GM19438 (cell line): ENCODE data around the gene SLC26A8.
A peak's percentile ranks its signal among the peaks of the same experiment; 100 is the strongest.
"Not testable (repeated sequence)": the region's sequence is repeated elsewhere in the genome, so short reads cannot be mapped to it uniquely, and the experiment has no call there.

Experiments used
- ATAC-seq: cut with Tn5 transposase; IDR thresholded peaks from one replicate; pipeline ENCODE4 v1.9.1; 2021; ENCODE audit warnings: low read depth; ENCODE audit not compliant: unreplicated experiment

Gene SLC26A8

DNA sequence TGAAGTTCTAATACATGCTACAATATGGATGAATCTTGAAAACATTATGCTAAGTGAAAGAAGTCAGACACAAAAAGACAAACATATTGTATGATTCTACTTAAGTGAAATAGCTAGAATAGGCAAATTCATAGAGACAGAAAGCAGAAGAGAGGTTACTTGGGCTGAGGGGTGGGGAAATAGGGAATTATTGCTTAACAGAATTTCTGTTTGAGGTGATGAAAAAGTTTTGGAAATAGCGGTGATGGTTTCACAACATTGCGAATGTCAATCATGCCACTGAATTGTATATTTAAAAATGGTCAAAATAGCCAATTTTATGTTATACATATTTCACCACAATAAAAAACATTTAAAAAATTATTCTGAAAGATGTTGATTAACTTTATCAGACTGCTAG lies 6.1 kb downstream of the SLC26A8 start:
- ATAC-seq: no peak

DNA sequence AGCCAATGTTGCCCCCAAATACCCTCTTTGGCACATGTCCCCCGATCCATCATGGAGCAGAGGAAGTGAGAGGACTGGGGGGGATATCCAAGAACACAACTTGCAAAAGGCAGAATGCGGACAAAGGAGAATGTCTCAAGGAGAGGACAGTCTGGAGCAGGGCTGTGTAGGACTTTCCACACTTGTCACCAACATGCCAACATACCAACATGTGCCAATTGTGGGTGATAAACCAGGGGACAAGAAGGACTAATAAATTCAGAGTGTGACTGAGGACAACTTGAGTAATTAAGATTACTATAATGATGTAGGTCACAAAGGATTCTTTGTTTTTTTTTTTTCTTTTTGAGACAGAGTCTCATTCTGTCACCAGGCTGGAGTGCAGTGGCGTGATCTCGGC lies 8.8 kb downstream of the SLC26A8 start:
- ATAC-seq: no peak

DNA sequence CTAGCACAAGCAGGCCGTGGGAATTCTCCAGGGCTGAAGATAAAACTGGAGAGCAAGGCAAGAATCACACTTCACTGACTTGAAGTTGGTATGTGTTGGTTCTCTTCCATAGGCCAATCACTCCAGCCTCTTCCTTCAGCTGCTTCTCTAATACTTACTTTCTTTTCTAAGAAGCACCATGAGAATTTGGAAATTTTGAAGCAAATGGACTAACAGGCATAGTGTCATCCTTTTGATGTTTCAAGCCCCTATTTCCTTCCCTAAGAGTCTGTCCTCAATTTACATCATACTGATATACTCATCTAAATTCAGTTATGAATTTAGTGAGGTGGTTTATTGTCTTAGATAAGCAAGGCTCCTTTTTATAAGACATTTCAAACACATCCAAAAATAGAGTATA lies 24.0 kb downstream of the SLC26A8 start:
- ATAC-seq: no peak

DNA sequence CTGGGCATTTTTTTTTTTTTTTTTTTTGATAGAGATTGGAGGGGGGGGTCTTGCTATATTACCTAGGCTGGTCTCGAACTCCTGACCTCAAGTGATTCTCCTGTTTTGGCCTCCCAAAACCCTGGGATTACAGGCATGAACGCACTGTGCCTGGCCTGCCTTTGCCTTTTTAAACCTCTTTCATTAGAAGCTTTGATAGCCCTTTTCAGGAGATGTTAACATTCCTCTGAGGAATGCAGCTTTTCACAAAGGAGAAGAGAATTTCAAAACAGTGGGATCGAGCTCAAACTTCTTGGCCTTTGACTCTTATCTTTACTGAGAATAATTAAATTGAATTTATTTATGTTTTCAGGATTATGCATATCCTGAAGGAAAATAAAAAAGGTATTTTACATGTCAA lies 31.3 kb downstream of the SLC26A8 start:
- no peak for ATAC-seq

DNA sequence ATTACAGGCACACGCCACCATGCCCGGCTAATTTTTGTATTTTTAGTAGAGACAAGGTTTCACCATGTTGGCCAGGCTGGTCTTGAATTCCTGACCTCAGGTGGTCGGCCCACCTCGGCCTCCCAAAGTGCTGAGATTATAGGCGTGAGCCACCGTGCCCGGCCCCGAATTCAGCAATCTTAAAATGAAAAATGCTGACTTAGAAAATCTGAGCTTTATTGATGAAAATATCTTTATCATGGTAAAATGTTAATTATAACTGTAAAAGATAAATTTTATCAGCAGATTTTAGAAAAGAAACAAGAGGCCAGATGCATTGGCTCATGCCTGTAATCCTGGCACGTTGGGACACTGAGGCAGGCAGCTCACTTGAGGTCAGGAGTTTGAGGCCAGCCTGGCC lies 36.4 kb downstream of the SLC26A8 start:
- not testable (repeated sequence) for ATAC-seq

DNA sequence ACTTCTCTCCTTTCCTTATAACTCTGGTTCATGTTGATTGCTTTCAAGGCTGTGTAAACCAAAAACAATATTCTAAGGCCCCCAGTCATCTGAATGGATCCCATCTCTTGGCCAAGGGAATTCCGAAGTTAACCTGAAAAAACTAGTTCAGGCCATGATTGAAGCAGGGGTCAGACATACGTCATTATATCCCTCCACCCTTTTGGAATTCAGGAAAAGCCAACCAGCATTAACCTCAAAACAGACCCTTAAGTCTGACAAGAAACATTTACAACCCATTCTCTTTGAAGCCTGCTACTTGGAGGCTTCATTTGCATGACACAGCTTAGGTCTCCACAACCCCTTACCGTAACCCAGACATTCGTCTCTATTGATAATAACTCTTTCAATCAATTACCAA lies 39.7 kb downstream of the SLC26A8 start:
- no peak for ATAC-seq

DNA sequence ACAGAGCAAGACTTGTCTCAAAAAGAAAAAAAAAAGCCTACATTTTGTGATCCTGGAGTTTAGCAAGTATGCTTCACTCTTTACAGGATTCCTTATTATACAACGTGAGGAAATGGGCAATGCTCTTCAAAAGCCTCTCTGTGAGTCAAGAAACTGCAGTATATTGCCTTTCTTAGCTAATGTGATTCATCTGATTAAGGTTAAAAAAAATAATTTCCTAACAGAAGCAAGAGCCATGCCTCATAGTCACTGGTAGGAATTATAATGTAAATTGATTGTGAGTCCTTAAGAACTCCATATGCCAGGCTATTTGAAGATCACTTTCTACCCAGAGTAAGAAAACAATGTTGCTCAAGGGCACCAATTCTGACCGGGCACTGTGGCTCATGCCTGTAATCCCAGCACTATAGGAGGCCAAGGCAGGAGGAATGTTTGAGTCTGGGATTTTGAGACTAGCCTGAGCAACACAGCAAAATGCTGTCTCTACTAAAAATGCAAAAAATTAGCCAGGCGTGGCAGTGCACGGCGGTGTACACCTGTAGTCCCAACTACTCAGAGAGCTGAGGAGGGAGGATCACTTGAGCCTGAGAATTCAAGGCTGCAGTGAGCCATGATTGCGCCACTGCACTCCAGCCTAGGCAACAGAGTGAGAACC lies 43.3 kb downstream of the SLC26A8 start:
- ATAC-seq: no peak

DNA sequence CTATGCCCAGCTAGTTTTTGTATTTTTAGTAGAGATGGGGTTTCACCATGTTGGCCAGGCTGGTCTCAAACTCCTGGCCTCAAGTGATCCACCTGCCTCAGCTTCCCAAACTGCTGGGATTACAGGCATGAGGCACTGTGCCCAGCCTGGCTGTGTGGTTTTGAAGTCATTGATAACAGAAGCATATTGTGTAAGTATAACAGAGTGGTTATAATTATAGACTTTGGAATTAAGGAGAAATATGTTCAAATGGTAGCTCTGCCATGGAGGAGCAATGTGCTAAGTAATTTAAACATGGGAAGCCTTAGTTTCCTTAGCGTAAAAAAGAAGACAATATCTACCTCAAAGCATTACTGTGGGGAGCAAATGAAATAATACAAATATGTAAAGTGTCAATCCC lies 44.3 kb downstream of the SLC26A8 start:
- ATAC-seq: not testable (repeated sequence)

DNA sequence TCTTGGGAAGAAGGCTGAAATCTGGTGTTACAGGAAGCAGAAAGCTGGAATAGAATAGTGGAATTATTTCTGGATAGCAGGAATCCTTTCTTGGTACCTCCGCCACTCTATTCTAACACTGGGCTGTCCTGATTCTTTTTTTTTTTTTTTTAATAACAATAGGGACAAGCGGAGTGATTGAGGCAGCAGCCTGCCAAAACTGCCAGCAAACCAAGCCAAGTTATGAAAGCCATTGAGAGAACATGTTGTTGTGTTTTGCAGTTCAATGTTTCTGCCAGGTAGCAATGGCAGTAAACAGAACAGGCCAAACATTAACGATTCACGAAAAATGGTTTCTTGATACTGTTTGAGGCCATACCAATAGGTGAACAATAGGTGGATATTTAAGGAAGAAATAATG lies 47.1 kb downstream of the SLC26A8 start:
- ATAC-seq: no peak

DNA sequence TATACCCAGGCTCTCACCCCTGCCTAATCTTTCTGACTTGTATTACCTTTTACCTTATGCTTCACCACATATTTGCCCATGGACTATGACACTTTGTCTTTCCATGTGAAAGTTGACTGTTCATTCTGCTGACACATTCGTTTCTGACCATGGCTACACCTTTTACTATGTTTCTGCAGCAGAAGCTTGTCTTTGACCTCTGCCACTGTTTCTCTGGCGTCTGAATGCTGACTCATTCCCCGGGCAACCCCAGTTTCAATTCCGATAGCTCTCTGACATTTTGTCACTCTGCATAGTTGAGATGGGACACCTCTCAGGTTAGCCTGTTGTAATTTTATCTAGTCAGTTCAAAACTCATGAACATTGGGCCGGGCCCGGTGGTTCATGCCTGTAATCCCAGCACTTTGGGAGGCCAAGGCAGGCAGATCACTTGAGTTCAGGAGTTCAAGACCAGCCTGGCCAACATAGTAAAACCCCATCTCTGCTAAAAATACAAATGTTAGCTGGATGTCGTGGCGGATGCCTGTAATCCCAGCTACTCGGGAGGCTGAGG lies 50.7 kb downstream of the SLC26A8 start:
- peak; percentile 77 for ATAC-seq

DNA sequence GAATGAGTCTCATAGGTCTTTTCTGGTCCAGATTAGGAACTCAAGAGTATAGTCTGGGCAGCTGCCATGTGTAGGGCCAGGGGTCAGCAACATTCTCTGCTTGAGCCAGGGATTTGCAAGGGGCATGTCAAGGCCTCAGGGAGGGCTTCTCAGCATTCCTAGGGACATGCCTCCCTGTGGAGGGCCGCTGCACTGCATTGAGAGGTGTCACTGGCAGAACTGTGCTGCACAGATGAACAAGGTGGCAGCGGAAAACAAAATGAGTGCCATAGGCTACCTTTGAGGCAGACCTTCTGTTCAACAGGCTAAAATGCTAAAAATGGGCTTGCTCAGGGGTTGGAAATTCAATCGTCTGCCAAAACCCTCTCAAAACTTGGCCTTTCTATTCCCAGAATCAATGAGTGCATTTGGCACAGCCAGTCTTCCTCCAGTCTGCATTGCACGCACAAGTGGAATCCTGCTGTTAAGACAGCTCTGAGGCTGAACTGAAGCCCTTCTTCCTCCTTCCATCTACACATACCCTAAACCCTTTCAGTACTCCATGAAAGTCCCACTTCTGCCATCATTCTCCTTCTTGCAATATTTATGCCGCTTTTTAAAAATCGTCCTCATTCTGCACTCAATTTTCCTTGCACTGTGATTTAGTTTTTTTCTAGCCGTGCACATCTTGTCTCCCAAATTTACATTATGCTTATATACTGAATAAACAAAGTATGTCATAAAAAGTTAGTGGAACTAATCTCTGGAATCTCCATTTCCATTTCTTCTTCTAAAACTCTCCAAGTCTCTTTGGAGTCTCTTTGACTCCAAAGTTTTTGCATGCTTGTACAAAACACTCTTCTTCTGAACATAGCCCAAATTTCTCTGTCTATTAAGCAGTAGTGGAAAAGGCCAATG lies 51.7 kb downstream of the SLC26A8 start:
- ATAC-seq: no peak

DNA sequence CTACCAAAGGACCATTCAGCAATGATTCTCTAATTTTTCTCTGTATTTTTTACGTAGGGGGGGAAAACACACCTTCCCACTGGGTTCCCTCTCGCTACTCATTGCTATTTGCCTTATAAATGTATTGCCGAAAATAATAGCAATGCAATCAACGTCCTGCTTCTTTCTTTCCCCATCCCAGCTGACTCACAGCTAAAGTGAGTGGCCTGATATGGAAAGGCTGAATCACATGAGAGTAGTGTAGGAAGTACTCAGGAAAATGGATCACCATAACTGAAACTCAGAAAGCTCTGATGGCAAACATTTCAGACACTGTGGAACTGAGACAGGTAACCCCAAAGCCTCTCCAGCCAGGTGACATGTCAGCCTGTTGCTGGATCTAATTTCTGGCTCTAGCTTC lies 54.3 kb downstream of the SLC26A8 start:
- ATAC-seq: no peak

DNA sequence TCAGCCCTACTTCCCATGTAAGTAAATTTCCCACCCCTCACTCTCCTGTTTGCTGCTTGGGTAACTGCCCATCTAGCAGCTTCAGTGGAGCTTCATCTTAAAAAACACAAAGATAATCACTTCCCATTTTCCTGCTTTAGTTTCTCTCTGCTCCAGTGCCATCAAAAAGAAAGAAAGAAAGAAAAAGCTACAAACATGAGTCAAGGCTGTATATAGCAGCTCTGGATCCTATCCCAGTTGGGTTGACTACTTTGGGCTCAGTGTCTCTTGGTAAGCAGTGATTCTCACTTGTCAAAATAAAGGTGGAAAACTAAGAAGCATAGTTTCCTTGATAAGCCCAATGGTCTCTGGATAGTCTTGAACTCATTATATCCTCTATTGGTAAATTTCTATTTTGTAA lies 54.8 kb downstream of the SLC26A8 start:
- no peak for ATAC-seq

DNA sequence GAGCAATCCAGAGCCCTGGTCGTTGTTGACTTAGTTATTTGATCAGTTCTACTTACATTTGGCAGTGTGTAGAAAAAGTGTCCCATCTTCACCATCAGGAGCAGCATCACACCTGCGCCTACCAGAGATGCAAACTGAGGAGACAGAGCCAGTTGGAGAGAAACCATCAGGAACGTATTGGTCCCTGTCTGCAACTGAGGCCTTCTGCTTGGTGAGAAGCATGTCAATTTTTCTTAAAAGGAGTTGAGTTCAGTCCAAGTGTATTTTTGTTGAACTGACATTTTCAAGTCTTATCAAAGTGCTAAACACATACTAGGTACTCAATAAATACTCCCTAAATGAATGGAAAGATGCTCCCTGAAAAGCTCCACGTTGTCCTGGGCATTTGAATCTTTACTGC lies 55.6 kb downstream of the SLC26A8 start:
- no peak for ATAC-seq

DNA sequence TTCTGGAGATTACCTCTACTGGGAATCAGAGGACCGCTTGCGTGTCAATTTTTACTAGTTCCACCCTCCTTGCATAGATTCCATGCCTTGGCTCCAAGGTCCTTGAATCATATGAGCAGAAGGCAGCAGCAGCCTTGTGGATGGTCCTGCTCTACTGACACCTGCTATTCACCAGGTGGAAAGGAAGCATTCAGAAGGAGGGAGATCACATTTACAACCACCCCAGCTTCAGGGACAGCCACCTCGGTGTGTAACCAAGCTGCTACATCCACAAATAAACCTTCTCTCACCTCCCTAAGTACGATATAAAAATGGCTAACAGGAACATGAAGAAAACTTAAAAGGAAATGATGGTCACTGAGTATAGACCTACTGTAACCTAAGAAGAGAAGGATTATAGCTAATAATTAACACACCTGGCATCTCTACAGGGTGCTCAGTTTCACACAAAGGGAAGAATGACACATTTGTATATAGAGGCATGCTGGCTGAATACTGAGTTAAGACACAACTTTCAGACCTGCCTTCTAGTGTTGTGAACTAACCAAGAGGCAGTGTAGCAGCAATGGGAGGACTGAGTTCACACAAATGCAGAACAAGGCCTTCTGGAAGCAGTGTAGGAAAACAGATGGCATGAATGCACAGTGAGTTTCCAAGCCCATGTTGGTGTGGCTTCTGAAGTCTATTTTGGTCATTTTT lies 57.2 kb downstream of the SLC26A8 start:
- ATAC-seq: no peak

DNA sequence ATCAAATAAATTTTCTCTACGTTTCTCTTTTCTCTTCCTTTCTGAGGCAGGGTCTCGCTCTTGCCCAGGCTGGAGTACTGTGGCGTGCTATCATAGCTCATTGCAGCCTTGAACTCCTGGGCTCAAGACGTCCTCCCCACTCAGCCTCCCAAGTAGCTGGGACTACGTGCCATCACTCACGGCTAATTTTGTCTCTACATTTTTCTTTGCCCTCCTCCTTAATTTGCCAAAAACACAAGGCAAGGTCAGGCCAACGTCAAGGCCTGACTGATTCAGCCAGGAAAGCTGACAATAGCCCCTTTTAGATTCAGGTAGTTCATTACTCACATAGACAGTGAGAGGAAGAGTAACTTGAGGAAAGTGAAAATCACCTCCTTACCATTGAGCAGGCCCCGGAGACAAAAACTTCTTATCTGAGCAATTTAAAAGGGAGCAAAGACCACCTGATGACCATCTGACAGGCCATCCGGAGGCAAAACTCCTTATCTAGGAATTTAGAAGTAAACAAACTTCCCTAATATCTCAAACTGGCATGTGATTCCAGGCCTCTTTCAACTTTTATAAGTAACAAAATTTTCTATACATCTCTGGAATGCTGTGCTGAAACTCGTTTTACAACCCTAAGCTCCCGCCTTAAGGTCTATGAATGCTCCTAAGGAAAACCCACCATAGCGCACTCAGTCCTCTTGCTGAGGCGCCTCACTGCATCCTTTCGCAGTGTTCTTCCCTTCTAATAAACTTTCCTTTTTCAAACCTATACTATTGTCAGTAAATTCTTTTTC lies 61.5 kb downstream of the SLC26A8 start:
- ATAC-seq: no peak

DNA sequence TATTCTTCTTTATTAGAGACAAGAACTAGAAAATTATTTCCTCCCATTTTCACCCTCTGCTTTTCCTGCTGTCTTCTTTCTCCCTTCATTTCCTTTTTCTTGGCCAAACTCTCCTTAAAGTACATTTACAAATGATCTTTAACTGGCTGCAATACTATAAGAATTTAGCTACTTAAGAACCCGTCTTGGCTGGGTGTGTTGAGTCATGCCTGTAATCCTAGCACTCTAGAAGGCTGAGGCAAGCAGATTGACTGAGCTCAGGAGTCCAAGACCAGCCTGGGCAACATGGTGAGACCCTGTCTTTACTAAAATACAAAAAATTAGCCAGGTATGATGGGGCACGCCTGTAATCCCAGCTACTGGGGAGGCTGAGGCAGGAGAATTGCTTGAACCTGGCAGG lies 64.3 kb downstream of the SLC26A8 start:
- ATAC-seq: no peak

DNA sequence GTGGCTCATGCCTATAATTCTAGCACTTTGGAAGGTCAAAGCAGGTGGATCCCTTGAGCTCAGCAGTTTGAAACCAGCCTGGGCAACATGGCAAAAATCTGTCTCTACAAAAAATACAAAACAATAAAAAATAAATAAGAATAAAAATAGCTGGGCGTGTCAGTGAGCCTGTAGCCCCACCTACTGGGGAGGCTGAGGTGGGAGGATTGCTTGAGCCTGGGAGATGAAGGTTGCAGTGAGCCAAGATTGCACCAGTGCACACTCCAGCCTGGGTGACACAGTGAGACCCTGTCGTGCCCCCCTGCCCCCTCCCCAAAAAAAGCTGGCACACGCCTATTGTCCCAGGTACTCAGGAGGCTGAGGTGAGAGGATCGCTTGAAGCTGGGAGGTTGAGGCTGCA lies 68.5 kb downstream of the SLC26A8 start:
- no peak for ATAC-seq

DNA sequence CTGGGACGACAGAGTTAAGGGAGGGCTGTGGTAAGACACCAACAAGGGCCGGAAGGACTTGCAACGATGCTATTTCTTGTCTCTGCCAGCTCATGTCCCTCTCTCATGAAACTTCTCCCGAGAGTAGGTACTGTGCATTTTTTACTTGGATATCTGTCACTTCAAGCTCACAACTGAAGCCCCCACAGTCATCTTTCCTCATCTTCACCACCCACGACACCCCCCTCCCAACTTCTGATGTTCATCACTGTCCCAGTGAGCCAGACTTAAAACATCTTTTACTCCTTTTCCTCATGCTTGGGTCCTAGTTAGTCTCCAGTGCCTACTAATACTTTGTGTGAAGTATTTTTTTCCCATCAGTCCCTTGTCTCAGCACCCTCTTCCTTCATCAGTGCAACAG lies 68.9 kb downstream of the SLC26A8 start:
- ATAC-seq: no peak

DNA sequence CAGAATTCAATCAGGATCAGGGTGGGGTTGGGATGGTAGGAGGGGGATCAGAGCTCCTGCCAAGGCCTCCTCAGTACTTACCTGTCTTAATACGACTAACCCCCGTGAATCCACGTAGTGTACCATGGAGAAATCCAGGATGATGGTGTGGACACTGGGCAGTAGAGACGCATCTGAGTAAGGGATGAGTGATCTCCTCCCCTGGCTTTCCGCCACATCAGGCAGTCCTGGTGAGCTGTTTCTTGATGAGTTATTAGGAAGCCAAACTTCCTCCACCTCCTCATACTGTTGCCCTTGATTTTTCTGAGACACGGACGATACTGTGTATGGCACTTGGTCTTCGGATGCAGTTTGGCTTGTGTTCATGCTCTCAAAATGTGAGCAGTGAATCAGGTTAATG lies 69.4 kb downstream of the SLC26A8 start:
- no peak for ATAC-seq
